GM21786 (cell line): Measurements from ENCODE around the gene CAPN5.
"Not testable (repeated sequence)": the region's sequence is repeated elsewhere in the genome, so short reads cannot be mapped to it uniquely, and the experiment has no call there.

Experiments
- ATAC-seq: cut with Tn5 transposase; IDR thresholded peaks from one replicate; pipeline ENCODE4 v1.9.1; 2021; ENCODE audit not compliant: unreplicated experiment

The CAPN5 gene

GRCh38 chr11:77095551-77096490 is 29.1 kb downstream of the CAPN5 start:
- ATAC-seq: no peak

- no peak for ATAC-seq
Observed at GRCh38 chr11:77096591-77097019, 29.8 kb downstream of the CAPN5 start.

GRCh38 chr11:77097180-77097579 is 30.4 kb downstream of the CAPN5 start:
- not testable (repeated sequence) for ATAC-seq

- ATAC-seq: no peak
Observed at GRCh38 chr11:77100166-77101042, 33.6 kb downstream of the CAPN5 start.

GRCh38 chr11:77101043-77101537 is 34.3 kb downstream of the CAPN5 start:
- ATAC-seq: no peak

GRCh38 chr11:77102246-77103210 is 35.8 kb downstream of the CAPN5 start, which contains the start of gene OMP:
Gene OMP (plus strand): TSS chr11:77102840. CDS start chr11:77102840, 0 bp downstream.
- ATAC-seq: no peak

GRCh38 chr11:77103319-77103718 is 36.5 kb downstream of the CAPN5 start:
- ATAC-seq: no peak

GRCh38 chr11:77104727-77105126 is 38.0 kb downstream of the CAPN5 start:
- no peak for ATAC-seq

GRCh38 chr11:77106321-77106720 is 39.5 kb downstream of the CAPN5 start:
- ATAC-seq: no peak

GRCh38 chr11:77106759-77107158 is 40.0 kb downstream of the CAPN5 start:
- ATAC-seq: no peak

GRCh38 chr11:77107950-77108349 is 41.2 kb downstream of the CAPN5 start:
- ATAC-seq: no peak

- no peak for ATAC-seq
Observed at GRCh38 chr11:77108436-77108835, 41.7 kb downstream of the CAPN5 start.

GRCh38 chr11:77109236-77110019 is 42.7 kb downstream of the CAPN5 start:
- no peak for ATAC-seq

- ATAC-seq: no peak
Observed at GRCh38 chr11:77110836-77111235, 44.1 kb downstream of the CAPN5 start.

- no peak for ATAC-seq
Observed at GRCh38 chr11:77111277-77111676, 44.5 kb downstream of the CAPN5 start.

GRCh38 chr11:77111946-77112345 is 45.2 kb downstream of the CAPN5 start:
- ATAC-seq: no peak

- no peak for ATAC-seq
Observed at GRCh38 chr11:77112641-77113381, 46.0 kb downstream of the CAPN5 start.

- no peak for ATAC-seq
Observed at GRCh38 chr11:77113382-77114088, 46.8 kb downstream of the CAPN5 start.
